ENCODE results near the gene RSRC1.

The RSRC1 gene

DNA sequence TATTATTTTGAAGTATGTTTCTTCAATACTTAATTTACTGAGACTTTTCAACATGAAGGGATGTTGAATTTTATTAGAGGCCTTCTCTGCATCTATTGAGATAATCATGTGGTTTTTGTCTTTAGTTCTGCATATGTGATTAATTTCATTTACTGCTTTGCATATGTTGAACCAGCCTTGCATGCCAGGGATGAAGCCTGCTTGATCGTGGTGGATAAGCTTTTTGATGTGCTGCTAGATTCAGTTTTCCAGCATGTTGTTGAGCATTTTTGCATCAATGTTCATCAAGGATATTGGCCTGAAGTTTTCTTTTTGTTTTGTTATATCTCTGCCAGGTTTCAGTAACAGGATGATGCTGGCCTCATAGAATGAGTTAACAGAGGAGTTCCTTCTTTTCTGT lies 134.4 kb downstream of the RSRC1 start:
- DNase-seq = no peak

DNA sequence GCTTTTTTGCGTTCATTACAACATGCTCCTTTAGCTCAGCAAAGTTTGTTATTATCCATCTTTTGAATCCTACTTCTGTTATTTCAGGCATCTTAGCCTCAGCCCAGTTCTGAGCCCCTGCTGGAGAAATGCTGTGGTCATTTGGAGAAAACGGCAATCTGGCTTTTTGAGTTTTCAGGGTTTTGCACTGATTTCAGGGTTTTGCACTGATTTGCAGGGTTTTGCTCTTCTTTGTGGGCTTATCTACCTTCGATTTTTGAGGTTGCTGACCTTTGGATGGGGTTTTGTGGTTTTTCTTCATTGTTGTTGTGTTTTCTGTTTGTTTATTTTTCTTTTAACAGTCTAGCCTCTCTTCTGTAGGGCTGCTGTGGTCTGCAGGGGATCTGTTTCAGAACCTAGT lies 137.4 kb downstream of the RSRC1 start:
- no peak for DNase-seq

DNA sequence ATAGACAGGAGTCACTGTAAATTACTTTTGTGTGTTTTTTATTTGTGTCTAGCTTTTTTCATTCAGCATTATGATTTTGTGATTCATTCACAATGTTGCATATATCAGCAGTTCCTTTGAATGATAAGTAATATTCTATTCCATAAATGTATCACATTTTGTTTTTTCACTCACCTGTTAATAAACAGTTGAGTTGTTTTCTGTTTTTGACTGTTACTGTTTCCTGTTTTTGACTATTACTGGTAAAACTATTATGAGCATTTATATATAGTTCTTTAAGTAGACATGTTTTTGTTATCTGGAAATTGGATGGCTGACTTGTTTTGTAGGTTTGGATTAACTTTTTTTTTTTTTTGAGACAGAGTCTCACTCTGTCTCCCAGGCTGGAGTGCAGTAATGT lies 138.4 kb downstream of the RSRC1 start:
- no peak for DNase-seq

DNA sequence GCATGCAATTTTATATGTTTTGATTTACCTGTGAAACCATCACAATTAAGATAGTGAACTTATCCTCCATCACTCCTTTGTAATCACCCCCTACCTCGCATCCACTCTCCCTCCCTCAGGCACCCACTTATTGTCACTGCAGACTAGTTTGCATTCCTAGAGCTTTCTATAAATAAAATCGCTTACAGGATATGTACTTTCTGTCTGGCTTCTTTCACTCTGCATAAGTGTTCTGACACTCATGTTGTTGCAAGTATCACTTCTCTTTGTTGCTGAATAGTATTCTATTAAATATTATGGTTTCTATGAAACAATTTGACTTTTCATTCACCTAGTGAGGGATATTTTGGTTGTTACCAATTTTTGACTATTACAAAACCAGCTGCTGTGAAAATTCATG lies 139.3 kb downstream of the RSRC1 start:
- DNase-seq = no peak

DNA sequence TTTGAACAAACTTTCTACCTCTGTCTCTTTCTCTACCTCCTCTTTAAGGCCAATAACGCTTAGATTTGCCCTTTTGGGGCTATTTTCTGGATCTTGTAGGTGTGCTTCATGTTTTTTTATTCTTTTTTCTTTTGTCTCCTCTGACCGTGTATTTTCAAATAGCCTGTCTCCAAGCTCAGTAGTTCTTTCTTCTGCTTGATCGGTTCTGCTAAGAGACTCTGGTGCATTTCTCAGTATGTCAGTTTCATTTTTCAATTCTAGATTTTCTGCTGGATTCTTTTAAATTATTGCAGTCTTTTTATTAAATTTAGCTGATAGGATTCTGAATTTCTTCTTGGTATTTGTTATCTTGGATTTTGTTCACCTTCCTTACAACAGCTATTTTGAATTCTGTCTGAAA lies 148.7 kb downstream of the RSRC1 start:
- DNase-seq = no peak

DNA sequence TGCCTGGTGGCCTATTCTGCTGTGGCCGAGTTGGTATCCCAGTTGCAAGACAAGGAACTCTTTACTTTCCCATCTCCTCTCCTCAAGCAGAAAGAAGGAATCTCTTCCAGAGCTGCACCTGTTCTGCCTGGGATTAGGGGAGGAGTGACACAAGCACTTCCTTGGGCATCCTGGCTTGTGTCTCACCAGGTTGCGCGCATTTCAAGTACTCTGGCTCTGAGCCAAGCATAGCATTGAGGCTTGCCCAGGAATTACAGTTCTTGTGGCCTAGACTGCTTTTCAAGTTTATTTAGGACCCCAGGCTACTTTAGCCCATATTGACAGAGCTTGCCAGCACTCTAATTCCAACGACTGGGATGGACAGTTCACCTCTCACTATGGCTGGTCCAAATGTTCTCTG lies 150.5 kb downstream of the RSRC1 start:
- DNase-seq = no peak

DNA sequence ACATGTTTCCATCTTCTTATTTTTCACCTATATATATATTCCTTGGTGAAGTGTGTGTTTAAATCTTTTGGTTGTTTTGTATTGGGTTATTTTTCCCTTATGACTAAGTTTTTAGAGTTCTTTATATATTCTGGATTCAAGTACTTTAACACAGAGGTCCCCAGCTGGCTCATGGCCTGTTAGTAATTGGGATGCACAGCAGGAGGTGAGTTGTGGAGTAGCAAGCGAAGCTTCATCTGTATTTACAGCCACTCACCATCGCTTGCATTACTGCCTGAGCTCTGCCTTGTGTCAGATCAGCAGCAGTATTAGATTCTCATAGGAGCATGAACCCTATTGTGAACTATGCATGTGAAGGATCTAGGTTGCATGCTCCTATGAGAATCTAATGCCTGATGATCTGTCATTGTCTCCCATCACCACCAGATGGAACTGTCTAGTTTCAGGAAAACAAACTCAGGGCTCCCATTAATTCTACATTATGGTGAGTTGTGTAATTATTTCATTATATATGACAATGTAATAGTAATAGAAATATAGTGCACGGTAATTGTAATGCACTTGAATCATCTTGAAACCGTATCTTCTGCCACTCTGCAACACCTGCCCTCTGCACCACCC lies 151.6 kb downstream of the RSRC1 start:
- no peak for DNase-seq

DNA sequence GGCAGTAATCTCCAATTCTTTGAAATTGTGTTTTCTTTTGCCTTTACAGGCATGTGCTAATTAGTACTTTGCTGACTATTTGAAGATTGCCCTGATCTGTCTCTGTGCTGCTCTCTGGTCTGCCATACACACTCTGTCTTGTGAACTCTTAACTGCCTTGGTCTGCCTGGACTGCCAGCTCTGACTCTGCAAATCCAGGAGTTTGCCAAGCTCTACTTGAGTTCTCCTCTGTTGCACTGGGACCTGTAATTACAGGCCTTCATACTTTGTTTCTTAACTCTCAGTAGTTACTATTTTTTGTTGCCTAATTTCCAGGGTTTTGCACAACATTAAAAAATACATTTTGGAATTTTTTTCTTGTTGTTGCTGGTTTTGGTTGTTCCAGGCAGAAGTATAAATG lies 155.0 kb downstream of the RSRC1 start:
- DNase-seq = no peak

DNA sequence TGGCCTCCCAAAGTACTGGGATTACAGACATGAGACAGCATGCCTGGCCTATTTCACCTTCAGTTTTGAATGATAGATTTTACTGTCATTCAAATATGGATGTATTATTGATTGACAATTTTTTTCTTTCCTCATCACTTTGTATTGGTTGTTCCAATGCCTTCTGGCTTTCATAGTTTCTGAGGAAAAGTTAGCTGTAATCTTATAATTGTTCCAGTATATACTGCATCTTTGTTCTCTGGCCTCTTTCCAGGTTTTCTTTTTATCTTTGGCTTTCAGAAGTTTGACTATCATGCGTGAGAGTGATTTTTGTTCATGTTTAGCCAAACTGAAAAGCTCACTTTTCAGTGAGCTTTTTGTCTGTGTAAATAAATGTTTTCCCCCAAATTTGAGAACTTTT lies 157.1 kb downstream of the RSRC1 start:
- DNase-seq = no peak

DNA sequence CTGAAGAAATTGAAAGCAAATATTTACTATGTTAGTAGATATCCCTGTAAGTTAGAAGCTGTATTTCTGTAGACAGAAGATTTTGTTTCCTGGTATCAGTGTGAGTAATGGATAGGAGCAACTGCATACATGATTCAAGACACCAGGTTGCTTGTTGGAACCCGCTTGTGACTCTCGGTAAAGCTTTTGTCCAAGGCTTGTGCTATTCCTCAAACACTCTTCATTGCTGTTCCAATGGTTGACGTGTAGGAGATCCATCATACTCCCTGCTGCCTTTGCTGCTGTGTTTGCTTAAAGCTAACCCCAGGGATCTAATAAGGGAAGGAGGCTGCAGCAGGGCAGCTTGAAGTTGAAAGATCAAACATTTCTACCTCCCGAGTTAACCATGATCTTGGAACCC lies 160.1 kb downstream of the RSRC1 start:
- DNase-seq = no peak

DNA sequence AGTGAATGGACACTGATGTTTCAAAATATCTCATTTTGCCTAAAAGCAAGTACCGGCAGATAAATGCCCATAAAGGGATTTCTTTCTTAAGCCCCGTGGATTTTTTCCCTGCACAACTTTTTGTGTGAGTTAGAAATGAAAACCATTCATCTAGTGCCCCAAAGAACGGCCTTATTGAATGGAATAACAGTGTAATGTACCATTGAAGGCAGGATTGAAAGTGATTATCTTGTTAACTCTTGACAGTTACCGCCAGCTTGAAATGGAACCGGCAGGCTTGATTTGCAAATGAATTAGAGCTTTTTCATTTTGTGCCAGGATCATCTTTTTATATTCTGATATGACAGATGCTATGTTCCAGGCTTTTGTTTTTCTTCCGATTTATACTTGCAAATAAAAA lies 162.2 kb downstream of the RSRC1 start:
- DNase-seq = no peak

DNA sequence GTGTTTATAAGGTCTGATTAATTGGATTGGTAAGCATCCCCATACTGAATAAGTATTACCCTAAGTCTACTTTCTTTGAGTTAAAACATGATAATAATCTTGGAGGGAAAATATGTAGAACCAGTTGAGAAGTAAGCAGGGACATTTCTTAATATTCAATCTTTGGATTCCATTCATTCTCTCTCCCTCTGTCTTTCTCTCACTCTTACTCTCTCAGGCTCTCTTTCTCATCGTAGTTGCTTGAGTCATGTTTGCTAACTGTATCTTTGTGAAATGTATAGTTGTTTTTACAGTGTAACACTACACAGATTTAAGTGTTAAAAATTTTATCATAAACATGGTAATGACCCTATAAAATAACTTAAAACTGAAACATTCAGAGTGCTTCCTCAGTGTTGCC lies 163.8 kb downstream of the RSRC1 start:
- DNase-seq = no peak

DNA sequence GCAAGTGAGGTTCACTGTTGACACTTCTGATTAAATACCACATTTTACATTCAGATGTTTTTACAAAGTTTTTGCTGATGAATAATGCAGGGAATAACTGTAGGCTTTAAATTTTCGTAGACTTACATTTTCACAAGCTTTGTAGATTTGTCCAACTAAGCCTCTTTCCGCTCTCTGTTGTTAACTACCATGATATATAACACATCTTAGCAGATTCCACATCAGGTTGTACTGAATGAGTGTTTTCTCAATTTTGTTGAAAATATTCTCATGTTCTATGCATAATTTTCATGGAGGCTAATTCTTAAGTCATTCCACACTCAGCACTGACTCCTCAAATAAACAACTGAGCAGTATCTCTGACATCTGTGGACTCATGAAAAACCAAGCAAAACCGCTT lies 168.3 kb downstream of the RSRC1 start:
- DNase-seq = no peak

DNA sequence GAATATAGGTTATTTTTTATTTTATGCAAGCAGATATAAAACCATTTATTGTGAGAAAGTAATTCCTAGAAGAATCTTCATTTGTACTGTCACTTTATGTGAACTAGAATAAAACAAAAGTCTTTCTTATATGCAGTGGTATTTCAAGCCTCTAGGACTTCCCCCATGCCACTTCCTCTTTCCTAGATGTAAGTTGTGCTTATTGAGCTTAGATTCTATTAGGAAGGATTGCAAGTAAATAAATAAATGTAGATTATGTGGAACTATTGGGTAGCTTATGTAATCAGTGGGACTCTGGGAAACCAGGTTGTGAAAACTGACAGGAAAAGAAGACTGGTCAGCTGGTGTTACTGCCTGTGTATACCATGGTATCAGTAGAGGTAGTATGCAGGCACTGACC lies 169.7 kb downstream of the RSRC1 start:
- DNase-seq = no peak

DNA sequence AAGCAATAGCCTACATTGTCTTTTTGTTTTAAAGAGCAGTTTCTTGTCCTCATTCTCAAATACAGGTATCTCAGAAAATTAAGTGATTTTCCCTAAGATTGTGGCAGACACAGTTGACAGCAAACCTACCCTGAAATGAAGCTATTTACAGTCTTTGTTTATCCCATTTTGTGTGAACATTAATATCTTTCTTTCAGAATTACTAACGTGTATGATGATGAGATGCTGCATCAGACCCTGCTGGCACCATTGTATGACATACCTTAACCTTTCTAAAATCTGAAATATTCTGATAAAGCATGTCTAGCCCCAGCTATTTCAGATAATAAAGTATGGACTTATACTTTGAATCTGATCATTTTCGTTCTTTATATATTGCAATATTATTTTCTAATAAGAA lies 185.9 kb downstream of the RSRC1 start:
- no peak for DNase-seq

DNA sequence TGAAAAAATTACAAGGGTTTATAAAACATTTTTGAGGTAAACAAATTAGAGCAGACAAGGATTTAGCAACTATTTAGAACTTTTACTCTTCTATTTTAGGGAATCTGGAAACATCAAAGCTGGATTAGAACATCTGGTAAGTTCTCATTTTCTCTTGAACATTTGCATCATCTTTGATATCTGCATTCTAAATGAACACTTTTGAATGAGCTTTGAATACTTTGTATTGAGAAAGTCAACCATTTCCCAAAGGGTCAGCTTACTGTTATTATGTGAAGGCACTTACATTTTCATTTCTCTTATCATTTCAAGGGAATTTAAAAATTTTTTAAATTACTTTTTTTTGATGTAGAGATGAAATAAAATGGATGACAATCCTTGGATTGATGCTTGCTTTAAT lies 188.1 kb downstream of the RSRC1 start:
- DNase-seq = no peak

DNA sequence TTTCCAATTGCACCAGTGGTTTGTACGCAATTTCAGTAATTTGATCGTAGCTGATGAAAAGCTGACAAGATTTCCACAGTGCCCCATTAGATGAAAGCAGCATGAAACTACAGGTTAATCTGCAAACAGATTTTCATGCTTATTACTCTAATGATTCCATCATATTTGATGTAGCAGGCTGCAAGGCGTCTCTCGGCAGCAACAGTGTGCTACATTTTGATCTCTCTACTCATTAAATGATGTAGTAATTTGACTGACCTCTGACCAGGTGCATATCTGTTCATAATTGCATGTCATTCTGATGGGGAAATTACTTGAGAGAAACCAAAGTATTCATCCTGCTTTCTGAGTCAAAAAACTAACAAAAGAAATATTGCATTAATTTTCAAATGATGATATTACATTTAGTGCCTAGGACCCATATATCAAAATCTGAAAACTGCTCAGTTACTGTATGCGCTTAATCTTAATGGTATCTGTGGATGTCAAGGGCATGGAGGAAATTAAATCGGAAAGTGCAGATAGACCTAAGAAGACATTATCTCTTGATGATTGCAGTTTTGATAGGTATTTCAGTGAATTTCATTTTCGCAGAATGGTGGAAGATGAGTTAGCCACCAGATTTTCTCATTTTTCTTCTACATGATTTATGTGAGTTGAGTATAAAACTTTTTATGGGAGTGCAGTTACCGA lies 198.5 kb downstream of the RSRC1 start:
- no peak for DNase-seq

DNA sequence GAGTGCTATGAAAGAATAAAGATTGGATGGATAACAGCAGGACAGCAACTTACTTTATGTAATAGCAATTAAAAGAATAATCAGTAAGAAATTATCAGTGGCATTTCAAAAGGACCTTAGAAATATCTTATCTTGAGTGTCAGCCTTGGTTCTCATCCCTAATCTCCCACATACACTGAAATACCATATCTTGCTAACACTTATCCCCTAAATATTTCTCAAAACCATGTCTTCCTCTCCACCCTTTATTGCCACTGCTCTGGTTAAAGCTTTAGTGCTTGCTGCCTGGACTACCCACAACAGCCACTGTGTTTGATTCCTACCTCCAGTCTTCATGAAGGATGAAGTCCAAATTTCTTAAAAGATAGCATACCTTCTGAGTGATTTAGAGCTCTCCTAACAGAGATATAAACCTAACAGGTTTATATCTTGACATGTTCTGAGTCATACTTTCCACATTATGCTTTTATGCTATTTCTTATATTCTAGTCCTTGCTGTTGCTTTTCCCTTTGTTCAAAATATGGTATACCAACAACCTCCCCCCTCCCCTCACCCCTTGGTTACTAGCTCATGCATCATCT lies 202.8 kb downstream of the RSRC1 start:
- no peak for DNase-seq

DNA sequence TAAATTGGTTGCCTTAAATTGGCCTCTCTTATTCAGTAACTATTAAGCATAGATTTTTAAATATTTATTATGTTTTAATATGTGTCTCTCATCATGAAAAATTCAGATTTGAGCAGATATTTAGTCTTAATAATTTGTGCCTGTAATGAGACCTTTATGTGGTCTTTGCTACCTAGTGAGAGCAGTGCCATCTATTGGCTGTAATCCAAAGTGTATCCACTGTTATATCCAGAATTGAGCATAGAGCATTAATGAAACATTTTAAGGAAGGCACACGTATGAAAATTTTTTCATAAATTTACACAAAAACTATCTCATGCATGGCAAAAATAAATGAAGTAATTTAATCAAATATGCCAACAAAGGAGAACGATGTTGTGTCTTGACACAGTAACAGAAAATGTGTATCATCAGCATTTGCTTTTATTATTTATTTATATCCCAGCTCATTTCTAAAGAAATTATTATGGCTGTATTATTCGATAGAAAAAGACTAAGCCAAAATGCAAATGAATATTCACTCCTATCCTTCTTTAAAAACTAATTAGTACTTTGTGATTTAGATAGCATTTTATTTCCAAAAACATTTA lies 203.5 kb downstream of the RSRC1 start:
- peak; percentile 39 for DNase-seq

DNA sequence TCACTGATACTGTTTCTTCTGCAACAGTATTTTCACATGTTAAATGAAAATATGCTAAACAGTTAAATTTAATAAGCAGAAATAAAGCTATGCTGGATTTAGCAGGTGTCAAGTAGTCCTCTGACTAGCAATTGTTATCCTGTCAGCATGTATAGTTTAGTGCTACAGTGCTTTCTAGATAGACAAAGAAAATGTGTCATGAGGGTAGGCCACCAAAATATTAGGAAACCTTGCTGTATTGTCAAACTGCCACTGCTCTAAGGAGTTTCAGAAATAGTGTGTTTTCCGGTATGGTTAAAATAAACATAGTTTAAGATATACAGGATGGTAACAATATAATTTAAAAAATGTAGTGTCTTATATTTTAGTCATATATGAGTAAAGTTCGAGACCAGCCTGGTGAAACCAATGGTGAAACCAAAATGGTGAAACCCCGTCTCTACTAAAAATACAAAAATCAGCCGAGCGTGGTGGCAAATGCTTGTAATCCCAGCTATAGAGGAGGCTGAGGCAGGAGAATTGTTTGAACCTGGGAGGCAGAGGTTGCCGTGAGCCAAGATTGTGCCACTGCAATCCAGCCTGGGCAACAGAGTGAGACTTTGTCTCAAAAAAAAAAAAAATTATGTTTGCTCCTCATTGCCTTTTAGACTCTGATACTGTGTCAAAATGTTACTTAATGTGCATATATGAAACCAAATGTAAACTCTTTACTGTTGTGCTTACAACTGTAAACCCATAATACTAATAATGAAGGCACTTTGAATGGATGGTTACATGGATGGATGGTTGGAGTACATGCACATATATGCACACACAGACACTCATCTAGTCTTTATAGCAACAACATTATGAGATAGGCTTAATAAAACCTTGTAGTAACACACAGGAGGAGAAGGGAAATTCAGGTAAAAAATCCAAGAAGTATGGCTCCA lies 204.8 kb downstream of the RSRC1 start:
- no peak for DNase-seq

DNA sequence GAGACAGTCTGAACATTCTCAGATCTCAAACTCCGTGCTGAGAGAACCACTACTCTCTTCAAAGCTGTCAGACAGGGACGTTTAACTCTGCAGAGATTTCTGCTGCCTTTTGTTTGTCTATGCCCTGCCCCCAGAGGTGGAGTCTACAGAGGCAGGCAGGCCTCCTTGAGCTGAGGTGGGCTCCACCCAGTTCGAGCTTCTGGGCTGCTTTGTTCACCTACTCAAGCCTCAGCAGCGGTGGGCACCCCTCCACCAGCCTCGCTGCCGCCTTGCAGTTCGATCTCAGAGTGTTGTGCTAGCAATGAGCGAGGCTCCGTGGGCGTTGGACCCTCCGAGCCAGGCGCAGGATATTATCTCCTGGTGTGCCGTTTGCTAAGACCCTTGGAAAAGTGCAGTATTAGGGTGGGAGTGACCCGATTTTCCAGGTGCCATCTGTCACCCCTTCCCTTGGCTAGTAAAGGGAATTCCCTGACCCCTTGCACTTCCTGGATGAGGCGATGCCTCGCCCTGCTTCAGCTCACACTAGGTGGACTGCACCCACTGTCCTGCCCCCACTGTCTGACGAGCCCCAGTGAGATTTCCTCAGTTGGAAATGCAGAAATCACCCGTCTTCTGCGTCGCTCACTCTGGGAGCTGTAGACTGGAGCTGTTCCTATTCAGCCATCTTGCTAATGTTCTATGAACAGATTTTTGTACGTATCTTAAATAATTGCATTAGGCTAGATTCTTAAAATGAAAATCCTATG lies 220.0 kb downstream of the RSRC1 start:
- DNase-seq = peak; percentile 50

DNA sequence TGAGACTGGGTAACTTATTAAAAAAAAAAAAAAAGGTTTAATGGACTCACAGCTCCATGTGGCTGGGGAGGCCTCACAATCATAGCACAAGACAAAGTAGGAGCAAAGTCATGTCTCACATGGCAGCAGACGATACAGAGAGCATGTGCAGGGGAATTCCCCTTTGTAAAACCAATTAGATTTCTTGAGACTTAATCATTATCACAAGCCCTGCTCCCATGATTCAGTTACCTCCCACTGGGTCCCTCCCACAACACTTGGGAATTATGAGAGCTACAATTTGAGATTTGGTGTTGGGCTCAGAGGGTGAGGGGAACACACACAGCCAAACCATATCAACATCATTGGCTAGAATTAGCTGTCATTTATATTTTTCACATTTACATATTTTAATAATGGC lies 221.0 kb downstream of the RSRC1 start:
- no peak for DNase-seq

DNA sequence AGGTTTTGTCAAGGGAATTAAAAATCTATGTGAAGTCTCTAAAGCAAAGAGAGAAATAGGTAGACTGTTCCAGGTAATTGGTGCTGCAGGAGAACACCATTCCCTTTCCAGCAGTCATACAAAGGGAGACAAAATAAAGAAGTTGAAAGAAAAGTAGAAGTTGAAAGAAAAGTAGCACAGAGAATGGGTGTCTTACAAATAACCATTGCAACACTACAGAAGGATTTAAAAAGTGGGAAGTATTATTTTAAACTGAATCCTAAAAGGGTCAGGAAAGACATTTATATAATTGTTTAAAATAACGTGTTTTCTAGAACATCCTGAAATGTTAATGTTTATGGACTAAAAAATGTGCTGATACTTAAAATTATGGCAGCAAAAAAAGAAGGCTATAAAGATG lies 223.8 kb downstream of the RSRC1 start:
- no peak for DNase-seq

Data from retina (tissue), 1 donor.